Uterus (tissue), 4 donors: ENCODE data around the gene SOS2. TPM values are rescaled to one million over a fixed set of nuclear protein-coding genes. Genes with fewer than 3 reads are reported as not detected.

Experiments used
- DNase-seq, 2 donors: peaks; one replicate each; pipeline ENCODE4 v3.0.0-alpha.2; 2019 to 2020
- H3K27ac ChIP-seq, 2 donors: fragments of 200-600 bp; sonication (generic); 1 replicate in 1 of 2; 2 replicates in 1 of 2; pipeline ENCODE4 v1.5.1; 2016 to 2018
- H3K27me3 ChIP-seq, 2 donors: fragments of 200-600 bp; sonication (generic); one replicate each; pipeline ENCODE4 v1.5.1; 2018 to 2019; ENCODE audit warnings: control low read depth in 1 of 2
- H3K36me3 ChIP-seq, 2 donors: fragments of 200-600 bp; sonication (generic); one replicate each; pipeline ENCODE4 v1.5.1; 2019; ENCODE audit warnings: control low read depth in 1 of 2
- H3K4me1 ChIP-seq, 2 donors: fragments of 200-600 bp; sonication (generic); one replicate each; pipeline ENCODE4 v1.5.1; 2018 to 2019; ENCODE audit warnings: control low read depth in 1 of 2
- H3K4me3 ChIP-seq, 2 donors: fragments of 200-600 bp; sonication (generic); 1 replicate in 1 of 2; 2 replicates in 1 of 2; pipeline ENCODE4 v1.5.1; 2018 to 2019; ENCODE audit warnings: mild to moderate bottlenecking in 1 of 2
- H3K9me3 ChIP-seq, 2 donors: fragments of 200-600 bp; sonication (generic); one replicate each; pipeline ENCODE4 v1.5.1; 2019; ENCODE audit warnings: control low read depth in 1 of 2
- CTCF ChIP-seq, 4 experiments: fragments of 200-600 bp in 2 of 4; fragments of 450-650 bp in 2 of 4; sonication (generic) in 2 of 4; IDR thresholded peaks; one replicate each; pipeline ENCODE4 v1.5.1; 2016 to 2019; ENCODE audit warnings: antibody characterized with exemption in 4 of 4, mild to moderate bottlenecking in 2 of 4, moderate library complexity in 1 of 4
- POLR2A ChIP-seq, 2 donors: fragments of 450-650 bp; IDR thresholded peaks; one replicate each; pipeline ENCODE4 v1.6.1; 2016; ENCODE audit warnings: antibody characterized with exemption in 2 of 2, mild to moderate bottlenecking in 1 of 2, moderate library complexity in 1 of 2
- intact Hi-C: fragments of 100-400 bp; cut with DNase I; formaldehyde crosslinking; loops from one replicate; pipeline ENCODE4 v1.15.1; 2023; ENCODE audit warnings: low total_unique reads
- total RNA-seq, 4 donors: library from RNA; depleted of rRNA in 3 of 4; stranded (reverse); fragments of >200 nt in 3 of 4; gene quantifications; one replicate each; pipeline versions ENCODE4 v1.1.0 to v1.2.4, GENCODE V29; 2014 to 2023
- donor health status: DM: yes; HTN: yes; CAD: no.

The SOS2 gene
- total RNA-seq, 4 donors from 2014 or later: 21.8 to 66.9 (median 32.8) TPM

- no peaks in the 10 kb centered on the region for H3K27me3 ChIP-seq
- intact Hi-C loops: no loop called here
- DNase-seq: no peak
Measured at GRCh38 chr14:50113381-50114035, 117.9 kb downstream of the SOS2 start.

GRCh38 chr14:50110323-50111037 lies 120.9 kb downstream of the SOS2 start:
- H3K4me3 ChIP-seq: no peak overlapping the region
- intact Hi-C loops: no loop called here
- H3K9me3 ChIP-seq: no peaks in the 10 kb centered on the region
- TF ChIP-seq POLR2A (IDR thresholded peaks at IDR 0.05) (no peak), CTCF (IDR thresholded peaks at IDR 0.05) (no peak)
- no peak overlapping the region for H3K27ac ChIP-seq
- H3K4me1 ChIP-seq: no peaks in the 10 kb centered on the region
- H3K36me3 ChIP-seq: no peaks in the 10 kb centered on the region
- DNase-seq: no peak
- no peaks in the 10 kb centered on the region for H3K27me3 ChIP-seq

More at GRCh38 chr14:50113381-50114035, 117.9 kb downstream of the SOS2 start:
- H3K4me1 ChIP-seq: peaks cover 0 to 4% of the 10 kb centered on the region in 2 donors
- TF ChIP-seq CTCF (IDR thresholded peaks at IDR 0.05) (no peak), POLR2A (IDR thresholded peaks at IDR 0.05) (no peak)
- no peak overlapping the region for H3K4me3 ChIP-seq
- H3K9me3 ChIP-seq: no peaks in the 10 kb centered on the region
- no peaks in the 10 kb centered on the region for H3K36me3 ChIP-seq
- H3K27ac ChIP-seq: no peak overlapping the region

- Histone ChIP-seq H3K36me3 (no peaks in the 10 kb centered on the region), H3K27ac (no peak overlapping the region), H3K4me3 (no peak overlapping the region), H3K4me1 (no peaks in the 10 kb centered on the region), H3K9me3 (no peaks in the 10 kb centered on the region), H3K27me3 (no peaks in the 10 kb centered on the region)
- DNase-seq: no peak
- intact Hi-C loops: loop anchor here (10.0 kb wide), 2 partner anchors 215 to 245 kb away; partner anchors contain the start of gene ARF6
- no peak for TF ChIP-seq POLR2A (IDR thresholded peaks at IDR 0.05)
- no peak for TF ChIP-seq CTCF (IDR thresholded peaks at IDR 0.05)
Measured at GRCh38 chr14:50109342-50109741, 122.0 kb downstream of the SOS2 start.

GRCh38 chr14:50107850-50108249 lies 123.5 kb downstream of the SOS2 start:
- H3K27ac ChIP-seq: no peak overlapping the region
- intact Hi-C loops: loop anchor here (10.0 kb wide), 2 partner anchors 213 to 243 kb away; partner anchors contain the start of gene ARF6
- H3K36me3 ChIP-seq: no peaks in the 10 kb centered on the region
- H3K9me3 ChIP-seq: no peaks in the 10 kb centered on the region
- H3K27me3 ChIP-seq: no peaks in the 10 kb centered on the region
- DNase-seq: no peak
- H3K4me1 ChIP-seq: no peaks in the 10 kb centered on the region
- H3K4me3 ChIP-seq: no peak overlapping the region
- TF ChIP-seq CTCF (IDR thresholded peaks at IDR 0.05): no peak
- no peak for TF ChIP-seq POLR2A (IDR thresholded peaks at IDR 0.05)

DNA sequence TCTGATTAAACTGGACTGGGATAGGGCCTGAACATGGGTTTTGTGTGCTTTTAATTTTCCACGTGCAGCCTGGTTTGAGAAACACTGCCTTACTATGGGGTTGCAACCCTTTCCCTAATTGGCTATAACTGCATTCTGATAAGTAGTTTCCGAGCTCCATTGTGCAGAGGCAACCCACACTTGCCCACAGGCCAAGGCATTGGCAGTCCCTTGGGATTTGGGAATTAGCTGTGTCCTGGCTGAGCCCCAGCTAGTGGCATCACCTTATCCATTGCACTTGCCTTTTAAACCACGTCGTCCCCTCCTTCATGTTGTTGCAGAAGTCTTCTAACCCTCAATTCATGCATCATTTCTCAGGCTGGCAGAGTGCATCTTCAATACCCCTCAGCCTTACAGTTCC lies 125.2 kb downstream of the SOS2 start:
- Histone ChIP-seq H3K4me1 (no peaks in the 10 kb centered on the region), H3K27me3 (no peaks in the 10 kb centered on the region), H3K9me3 (no peaks in the 10 kb centered on the region), H3K4me3 (no peak overlapping the region), H3K27ac (no peak overlapping the region), H3K36me3 (no peaks in the 10 kb centered on the region)
- intact Hi-C loops: loop anchor here (10.0 kb wide), 2 partner anchors 211 to 241 kb away; partner anchors contain the start of gene ARF6
- TF ChIP-seq CTCF (IDR thresholded peaks at IDR 0.05) (no peak), POLR2A (IDR thresholded peaks at IDR 0.05) (no peak)
- no peak for DNase-seq
